Endothelial cell of hepatic sinusoid (primary cell): ENCODE measurements around the gene CCDC3.

ENCODE experiments used
- in situ Hi-C: cut with HindIII; loops from 2 replicates; pipeline ENCODE4 v1.10.0; 2017; ENCODE audit warnings: low sequenced_read_pairs

CCDC3 gene

DNA sequence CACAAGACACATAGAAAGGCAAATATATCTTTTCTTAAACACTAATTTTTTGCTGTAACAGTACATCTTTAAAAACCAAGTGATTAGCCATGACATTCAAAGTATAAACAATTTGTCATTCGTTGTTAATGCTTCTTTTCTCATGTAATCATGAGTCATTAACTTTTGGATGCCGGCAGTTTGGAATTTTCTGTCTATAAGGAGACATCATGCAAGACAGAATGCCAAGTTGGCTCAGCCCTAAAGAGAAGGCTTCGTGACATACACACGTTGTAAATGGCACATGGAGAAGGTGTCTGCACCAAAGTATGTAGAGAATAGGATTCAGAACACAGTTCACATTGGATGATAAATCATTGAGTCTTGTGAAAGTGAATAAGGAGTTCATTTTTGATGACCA, 35.9 kb downstream of the CCDC3 start:
- in situ Hi-C loops: no loop called here

DNA sequence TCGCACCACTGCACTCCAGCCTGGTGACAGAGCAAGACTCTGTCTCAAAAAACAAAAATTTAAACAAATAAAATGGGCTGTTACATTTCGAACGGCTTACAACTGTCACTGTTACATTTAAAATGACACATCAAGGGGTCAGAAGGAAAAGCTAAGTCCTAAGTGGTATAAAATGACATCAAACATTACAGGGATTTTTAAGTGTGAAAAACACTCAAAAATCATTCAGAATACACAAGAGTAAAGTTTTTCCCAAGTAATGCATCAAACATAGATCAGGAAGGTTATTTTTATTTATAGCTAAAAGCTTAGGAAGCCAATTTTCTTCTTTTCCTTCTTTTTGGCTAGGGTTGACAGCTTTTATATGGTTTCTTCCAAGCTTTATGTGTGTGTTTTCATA, 39.0 kb downstream of the CCDC3 start:
- in situ Hi-C loops: no loop called here

DNA sequence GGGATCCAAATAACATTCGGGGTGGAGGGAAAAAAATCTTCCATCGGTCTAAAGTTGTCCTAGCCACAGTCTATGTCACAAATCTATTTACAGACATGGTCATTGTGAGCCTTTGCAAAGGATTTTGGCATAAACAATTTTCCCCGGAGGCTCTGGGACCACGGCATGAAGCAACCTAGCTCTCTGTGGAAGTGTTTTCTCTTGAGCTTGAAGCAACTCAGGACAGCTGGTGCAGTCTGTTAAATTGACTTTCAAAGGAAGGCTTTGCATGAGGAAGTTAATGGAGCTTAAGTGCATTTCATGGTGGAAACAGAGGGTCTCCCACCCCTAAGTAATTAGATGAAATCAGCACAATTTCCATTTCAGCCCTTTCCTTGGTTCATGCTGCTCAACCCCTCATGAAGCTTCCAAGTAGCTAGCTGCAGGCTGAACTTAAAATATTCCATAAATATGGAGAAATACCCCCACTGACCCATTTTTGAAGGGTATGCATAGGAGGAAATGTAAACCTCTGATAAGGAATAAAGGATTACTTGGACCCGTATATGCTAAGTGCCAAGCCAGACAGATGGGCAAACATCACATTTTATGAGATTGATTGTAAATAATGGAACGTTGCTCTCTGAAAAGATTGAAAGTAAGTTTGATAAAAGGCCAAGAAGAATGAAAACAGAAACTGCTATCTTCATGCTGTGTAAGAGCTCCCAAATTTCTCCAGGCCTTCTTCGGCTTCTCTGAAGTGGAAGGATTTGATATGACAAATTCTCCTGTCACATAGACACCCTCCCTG, 39.9 kb downstream of the CCDC3 start:
- in situ Hi-C loops: no loop called here

DNA sequence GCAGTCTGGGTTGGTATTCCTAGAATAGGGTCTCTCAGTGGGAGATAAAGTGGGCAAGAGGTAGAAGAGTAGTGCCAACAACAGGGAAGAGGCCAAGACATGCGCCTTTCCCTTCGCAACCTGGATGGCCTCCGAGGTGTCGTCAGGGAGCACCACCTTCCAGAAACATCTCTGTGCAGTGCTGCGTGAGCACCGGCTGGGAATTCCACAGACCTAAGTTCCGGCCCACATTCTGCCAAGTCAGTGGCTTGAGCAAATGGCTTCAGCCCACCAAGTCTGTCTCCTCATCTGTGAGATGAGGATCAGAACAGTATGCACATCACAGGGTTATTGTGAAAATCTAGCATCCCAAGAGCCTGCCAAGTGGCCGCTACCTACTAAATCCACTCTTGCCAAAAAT, 40.6 kb downstream of the CCDC3 start:
- in situ Hi-C loops: no loop called here

DNA sequence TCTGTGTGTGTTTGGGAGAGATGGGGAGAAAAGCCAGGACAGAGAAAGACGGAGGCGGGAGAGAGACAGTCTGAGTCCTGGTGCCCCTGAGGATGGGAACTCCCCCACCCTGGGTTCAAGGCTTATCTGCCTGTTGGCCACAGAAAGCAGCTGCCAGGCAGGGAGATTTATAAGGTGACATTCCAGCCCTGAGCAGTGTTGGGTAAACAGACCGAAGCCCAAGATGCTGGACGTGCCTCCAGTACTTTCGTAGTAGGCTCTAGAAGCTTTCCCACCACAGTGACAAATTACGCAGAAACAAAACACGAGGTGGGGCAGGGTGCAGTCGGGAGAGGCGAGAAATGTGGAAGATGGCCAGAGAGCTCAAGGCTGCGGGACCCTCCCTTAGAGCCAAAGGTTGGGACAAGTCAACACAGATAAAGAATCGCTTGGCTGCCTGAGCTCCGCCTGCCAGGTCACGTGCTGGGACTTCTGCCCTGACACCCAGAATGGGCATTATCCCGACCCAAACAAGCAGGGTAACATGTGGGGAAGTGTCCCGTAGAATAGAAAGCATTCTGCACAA, 41.1 kb downstream of the CCDC3 start:
- in situ Hi-C loops: no loop called here

DNA sequence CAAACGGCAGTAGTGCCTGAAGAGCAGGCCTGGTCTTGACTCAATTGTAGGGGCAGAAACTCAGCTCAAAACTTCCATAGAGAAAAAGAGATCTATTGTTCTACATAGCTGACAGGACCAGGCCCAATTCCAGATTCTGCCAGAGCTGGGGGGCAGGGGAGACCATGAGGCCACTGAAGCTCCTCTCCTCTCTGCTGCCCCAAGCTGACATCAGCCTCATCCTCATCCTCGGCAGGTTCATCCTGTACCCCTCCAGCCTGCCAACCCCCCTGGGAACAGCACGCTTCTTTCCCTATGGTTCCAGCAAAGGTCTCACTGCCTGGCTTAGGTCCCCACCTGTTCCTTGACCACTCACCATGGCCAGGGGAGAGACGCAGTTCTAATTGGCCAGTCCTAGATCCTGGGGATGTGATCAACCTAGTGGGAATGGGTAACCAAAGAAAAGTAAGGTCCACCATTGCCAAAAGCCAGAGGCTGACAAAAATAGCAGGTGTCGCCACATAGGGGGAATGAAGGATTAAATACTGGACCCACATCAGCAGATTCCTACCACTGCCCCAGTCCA, 42.9 kb downstream of the CCDC3 start:
- in situ Hi-C loops: no loop called here

DNA sequence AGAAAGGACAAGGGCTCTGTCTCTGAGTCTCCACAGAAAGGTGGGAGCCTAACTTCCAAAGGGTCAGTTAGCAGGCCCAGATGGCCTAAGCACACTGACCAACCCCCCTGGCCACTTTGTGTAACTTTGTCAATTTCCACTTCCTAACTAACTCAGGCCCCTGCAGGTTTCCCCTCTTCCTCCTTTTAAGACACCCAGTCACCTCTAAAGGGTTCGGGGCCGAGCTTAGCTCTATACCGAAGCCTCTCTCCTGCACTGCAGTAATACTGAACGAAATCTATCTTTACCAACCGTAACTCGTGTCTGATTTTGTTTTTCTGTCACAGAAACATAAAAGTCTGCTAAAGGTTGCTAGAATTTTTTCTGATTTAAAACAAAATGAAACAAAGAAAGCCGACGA, 44.4 kb downstream of the CCDC3 start:
- in situ Hi-C loops: no loop called here

DNA sequence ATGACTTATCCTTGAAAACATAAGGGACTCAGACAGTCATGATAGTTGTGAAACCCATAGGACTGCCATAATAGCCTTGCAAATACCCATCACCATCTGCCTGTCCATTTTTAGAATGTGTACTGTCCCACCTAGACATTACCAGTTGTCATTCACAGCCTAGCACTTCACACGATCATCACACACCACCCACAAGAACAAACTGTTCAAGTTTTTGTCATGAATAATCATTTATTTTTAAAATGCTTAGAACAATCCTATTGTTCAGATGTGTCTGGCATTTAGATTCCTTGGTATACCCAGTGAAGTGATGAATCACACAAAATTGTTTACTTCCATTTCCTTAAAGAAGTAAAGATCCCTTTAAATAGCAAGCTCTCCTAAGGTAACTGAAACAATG, 46.6 kb downstream of the CCDC3 start:
- in situ Hi-C loops: no loop called here

DNA sequence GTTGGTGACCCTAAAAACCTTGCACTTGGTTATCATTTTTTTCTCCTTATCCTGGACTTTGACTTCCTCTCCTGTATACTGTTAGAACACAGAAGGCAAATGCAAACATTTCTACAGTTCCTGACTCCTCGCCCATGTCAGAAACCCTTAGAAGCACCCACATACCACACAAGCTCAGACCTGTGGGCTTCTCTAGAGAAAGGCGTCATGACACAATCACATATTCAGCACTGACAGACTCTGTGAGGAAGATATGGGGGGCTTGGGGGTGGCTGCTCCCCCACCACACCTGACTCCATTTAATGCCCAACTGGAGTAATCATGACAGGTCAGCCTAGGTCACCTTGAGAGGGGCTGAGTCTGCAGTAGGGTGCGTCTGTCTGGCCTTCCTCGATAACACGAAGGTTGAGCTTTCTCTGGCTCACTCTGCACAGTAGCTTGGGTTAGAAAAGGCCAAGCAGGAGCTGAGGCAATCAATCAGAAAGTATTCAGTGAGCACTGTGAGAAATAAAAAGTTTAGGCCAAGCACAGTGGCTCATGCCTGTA, 50.9 kb downstream of the CCDC3 start:
- in situ Hi-C loops: no loop called here

DNA sequence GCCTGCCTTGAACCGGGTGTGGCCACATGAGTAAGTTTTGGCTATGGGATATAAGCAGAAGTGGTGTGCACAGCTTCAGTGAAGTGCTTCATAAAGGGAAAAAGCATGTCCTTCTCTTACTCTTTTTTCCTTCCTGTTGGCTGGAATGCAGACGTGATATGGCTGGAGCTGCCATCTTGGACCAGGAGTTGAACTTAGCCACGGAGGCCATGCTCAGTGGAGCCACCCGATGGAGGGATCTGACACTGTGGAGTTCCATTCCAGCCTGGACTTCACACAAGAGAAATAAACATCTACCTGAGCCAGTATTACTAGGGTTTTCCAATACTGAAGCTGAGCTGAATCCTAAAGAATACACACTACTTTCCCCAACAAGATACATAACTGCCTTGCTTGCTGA, 52.3 kb downstream of the CCDC3 start:
- in situ Hi-C loops: no loop called here

DNA sequence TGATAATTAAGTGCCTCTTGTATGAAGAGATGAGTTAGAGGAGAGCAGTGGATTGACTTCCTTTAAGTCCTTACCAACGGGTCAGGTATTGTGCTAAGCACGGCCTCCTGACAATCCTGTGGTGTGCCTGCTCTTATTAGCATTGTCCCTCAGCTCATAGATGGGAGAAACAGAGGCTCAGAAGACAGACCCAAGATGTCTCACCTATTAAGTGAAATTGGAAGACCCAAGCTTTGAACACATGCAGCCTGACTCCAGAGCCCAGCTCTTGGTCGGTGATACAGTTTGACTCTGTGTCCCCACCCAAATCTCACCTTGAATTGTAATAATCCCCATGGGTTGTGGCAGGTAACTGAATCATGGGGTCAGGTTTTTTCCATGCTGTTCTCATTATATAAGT, 53.8 kb downstream of the CCDC3 start:
- in situ Hi-C loops: no loop called here

DNA sequence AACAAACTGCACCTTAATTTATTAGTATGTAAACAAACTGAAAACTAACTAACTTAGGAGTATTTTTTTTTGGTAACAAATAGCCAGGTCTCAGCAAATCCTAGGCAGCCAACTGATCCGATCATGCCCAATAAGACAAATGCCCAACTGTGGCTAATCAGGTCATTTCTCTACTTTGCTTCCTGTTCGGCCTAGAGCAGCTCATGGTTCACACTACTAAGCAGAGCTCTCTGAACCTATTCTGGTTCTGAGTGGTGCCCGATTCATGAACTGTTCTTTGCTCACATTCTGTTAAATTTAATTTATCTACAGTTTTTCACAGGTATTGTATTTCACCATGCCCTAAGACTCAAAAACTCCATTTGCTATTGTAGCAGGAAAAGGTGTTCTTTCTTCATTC, 55.1 kb downstream of the CCDC3 start:
- in situ Hi-C loops: no loop called here

DNA sequence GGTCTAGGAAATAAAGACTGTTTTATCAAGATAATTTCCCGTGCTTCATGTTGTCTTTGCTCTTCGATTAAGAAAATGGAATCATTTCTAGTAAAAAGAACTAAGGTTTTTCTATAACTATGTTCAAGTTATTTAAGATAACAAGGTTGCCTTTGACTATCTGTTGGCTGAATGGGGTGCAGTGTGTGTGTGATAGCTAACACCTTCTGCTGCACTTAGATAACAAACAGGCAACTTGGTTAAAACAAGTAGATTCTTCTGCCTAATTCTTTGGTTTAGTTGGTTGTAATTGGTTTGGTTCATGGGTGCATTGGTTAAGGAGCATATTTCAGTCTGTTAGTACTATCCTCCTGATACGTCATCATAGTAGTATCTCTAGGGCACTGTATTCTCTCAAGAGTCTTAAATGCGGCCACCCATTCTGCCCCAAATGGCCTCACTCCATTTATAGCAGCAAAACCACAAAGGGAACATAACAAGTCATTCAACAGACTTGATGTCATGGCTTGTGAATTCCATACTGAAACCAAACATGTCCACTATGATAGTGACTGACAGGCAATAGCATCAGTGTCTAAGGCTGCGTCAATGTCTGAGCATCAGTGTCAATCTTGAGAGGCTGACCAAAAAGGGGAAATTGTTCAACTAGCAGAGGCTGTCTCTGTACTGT, 55.7 kb downstream of the CCDC3 start:
- in situ Hi-C loops: no loop called here

DNA sequence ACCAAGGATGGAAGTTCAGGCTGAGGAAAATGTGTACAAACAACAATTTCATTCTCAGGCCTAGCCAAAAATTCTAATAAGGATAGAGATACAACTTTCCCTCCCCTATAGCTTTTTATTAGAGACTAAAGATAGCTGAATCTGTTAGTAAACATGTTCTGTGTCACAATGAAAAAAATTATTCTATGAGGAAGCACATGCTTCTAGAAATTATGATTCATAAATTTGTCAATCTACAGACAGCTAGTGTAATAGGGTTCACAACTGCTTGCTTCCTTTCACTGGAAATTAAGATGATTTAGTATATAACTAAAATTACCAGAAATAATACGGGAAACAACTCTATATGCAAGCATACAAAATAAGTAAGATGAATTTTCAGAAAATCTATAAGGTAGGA, 56.6 kb downstream of the CCDC3 start:
- in situ Hi-C loops: no loop called here

DNA sequence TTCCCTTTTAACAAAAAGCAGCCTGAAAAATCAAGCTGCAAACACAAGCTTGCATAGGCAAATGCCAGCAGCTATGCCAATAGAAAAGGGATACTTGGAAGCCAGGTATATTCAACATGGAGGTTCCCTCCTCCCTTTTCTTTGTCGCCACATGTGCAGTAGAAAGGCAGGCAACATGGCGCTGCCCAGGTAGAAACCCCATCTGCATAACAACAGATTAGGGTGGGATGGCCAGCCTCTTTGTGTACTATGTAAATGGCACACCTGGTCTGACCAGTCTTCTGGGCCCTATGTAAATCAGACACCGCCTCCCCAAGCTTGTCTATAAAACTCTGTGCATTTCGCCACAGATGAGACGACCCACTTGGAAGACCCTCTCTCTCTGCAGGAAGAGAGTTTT, 58.1 kb downstream of the CCDC3 start:
- in situ Hi-C loops: no loop called here

DNA sequence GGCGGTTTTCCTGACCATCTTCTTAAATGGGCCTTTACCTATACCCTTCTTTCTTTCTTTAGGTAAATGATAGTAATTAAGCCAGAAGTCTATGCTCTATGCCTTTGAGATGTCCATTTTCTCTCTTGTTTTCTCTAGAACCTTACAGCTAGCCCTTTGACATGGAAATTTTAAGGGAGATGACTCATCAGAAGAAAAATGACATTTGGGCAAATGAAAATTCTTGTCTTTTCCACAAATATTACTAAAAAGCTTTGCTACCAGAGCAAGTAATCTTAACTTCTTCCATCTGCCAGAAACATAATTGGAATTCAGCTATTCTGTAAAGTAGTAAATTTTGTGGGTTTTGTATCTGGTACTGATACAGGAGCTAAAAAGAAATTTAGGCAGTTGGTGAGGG, 59.5 kb downstream of the CCDC3 start:
- in situ Hi-C loops: no loop called here

DNA sequence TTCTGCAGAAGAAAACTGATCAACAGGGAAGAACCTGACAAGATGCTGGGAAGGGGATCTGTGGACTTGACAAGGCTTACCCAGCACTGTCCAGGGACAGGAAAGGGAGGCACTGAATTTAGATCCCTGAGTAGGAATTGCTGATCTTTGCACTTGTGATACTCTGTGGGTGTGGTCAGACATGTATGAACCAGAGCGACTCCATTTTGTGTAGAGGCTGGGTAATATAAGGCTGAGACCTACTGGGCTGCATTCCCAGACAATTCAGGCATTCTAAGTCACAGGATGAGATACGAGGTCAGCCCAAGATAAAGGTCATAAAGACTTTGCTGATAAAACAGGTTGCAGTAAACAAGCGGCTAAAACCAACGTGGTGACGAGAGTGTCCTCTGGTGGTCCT, 60.7 kb downstream of the CCDC3 start:
- in situ Hi-C loops: no loop called here

DNA sequence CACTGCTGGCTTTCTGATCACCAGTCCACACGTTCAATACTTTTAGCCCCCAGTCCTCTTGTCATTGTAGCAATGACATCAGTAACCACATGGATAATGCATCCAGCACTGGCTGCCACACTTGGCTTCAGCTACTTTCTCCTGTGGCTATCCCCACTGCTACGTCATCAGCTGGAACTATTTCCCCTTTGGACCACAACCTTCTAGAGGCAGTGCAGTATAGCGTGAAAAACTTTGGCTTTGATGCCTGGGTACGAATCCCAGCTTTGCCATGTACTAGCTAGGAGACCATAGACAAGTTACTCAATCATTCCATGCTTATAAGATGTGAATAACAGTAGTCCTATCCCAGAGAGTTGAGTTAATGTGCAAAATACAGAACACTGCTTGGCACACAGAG, 63.2 kb downstream of the CCDC3 start:
- in situ Hi-C loops: no loop called here

DNA sequence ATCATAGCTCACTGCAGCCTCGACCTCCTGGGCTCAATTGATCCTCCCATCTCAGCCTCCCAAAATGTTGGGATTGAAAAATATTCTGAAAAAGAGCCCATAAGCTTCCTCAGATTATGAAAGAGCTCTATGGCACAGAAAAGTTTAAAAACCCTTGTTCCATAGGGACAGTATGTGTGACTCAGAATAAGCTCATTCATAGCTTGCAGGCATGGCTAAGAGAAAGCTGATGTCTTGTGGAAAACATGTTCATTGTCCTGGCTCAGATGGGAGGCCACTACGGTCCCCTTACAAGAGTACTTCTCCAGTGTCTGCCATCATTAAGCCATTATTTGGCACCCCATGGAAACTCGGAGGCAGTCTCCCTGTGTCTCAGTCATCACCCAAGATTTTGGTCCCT, 64.0 kb downstream of the CCDC3 start:
- in situ Hi-C loops: no loop called here

DNA sequence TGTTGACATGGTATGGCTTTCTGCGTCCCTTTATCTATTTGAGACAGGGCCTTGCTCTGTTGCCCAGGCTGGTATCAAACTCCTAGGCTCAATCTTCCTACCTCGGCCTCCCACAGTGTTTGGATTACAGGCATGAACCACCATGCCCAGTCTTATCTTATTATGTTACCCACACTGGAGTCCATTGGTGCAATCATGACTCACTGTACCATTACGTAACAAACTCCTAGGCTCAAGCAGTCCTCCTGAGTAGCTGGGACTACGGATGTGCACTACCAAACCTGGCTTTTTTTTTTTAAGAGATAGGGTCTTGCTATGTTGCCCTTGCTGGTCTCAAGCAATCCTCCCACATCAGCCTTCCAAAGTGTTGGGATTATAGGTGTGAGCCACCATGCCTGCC, 66.7 kb downstream of the CCDC3 start:
- in situ Hi-C loops: loop anchor here (5.0 kb wide), 1 partner anchor 48 kb away; no protein-coding TSS in a partner anchor

DNA sequence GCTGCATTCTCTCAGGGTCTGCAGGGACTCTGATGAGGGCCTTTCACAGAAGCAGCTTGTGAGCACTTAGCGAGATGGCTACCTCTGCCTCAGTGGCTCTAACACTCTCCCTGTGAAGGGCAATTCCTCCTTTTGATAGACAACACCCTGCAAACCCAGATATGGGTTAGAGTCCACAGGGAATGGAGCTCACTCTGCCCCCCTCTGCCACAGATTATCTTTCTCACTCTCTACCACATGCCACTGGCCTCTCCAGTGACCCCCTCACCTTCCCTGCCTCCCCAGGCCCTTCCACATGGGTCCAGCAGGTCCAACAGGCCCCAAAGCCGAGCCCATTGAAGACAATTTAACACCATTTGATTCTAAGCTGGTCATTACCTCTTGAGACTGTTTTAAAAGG, 72.1 kb downstream of the CCDC3 start:
- in situ Hi-C loops: no loop called here

DNA sequence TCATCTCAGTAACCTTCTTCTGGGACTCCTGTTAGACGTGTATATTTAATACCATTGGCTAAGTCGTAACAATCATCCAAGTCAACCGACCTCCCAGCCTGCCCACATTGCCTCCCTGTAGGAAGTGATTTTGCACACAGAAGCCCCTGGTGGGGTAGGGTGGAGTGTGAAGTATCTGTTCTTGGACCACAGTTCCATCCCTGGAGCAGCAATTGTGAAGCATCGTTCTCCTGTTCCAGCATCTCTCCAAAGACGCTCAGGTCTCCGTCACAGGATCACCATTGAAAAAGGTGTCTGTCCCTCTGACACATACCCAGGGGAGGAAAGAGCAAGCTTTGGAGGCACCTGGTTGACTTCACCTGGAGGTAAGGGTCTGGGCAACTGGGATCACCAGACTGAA, 72.9 kb downstream of the CCDC3 start:
- in situ Hi-C loops: no loop called here
